Mesodermal cell (in vitro differentiated cells): ENCODE measurements around the gene AGMO.

Source experiments
- H3K27ac ChIP-seq: 2 replicates; pipeline ENCODE4 v1.7.0; 2013; ENCODE audit warnings: mild to moderate bottlenecking, low read depth, low read length, moderate library complexity; ENCODE audit not compliant: severe bottlenecking
- H3K36me3 ChIP-seq: 2 replicates; pipeline ENCODE4 v1.7.1; 2013; ENCODE audit warnings: mild to moderate bottlenecking, low read length, moderate library complexity; ENCODE audit not compliant: control insufficient read depth, insufficient read depth
- H3K4me1 ChIP-seq: one replicate; pipeline ENCODE4 v1.7.1; 2013; ENCODE audit warnings: mild to moderate bottlenecking, low read length; ENCODE audit not compliant: insufficient read depth, control insufficient read depth, poor library complexity, severe bottlenecking
- H3K4me3 ChIP-seq: 2 replicates; pipeline ENCODE4 v1.7.0; 2013; ENCODE audit warnings: low read length, control low read depth, mild to moderate bottlenecking; ENCODE audit not compliant: insufficient read depth, poor library complexity, severe bottlenecking; ENCODE audit errors: extremely low read depth
- H3K9me3 ChIP-seq: 2 replicates; pipeline ENCODE4 v1.7.1; 2013; ENCODE audit warnings: mild to moderate bottlenecking, low read length, moderate library complexity; ENCODE audit not compliant: control insufficient read depth
- WGBS, 2 experiments: methylation state at CpG; one replicate each; pipeline ENCODE4 v1.1.5; 2013; ENCODE audit warnings: missing lambda C conversion rate in 2 of 2; ENCODE audit not compliant: insufficient coverage in 2 of 2; 5-methylcytosine and 5-hydroxymethylcytosine counted together

Gene AGMO

GRCh38 chr7:15159261-15159660, 402.6 kb downstream of the AGMO start:
- Histone ChIP-seq H3K36me3 (no peaks in the 10 kb centered on the region), H3K4me3 (no peak overlapping the region), H3K27ac (no peak overlapping the region), H3K4me1 (no peaks in the 10 kb centered on the region), H3K9me3 (no peaks in the 10 kb centered on the region)
- WGBS, 2 experiments, result no CpG with 5 or more reads among the region's 1 CpG

GRCh38 chr7:15158141-15158810, 403.5 kb downstream of the AGMO start:
- Histone ChIP-seq H3K9me3 (no peaks in the 10 kb centered on the region), H3K27ac (peak overlapping the region; percentile 11), H3K4me1 (no peaks in the 10 kb centered on the region), H3K4me3 (no peak overlapping the region), H3K36me3 (no peaks in the 10 kb centered on the region)
- 67% methylated on average over 1 of the region's 3 CpGs; no CpG with 5 or more reads in 1 of the 2 experiments for WGBS, 2 experiments
